Mesendoderm (in vitro differentiated cells): ENCODE results near the gene HSPA6.
"Not testable (repeated sequence)": the region's sequence is repeated elsewhere in the genome, so short reads cannot be mapped to it uniquely, and the experiment has no call there.

ENCODE experiments used
- DNase-seq: peaks from one replicate; pipeline ENCODE4 v3.0.0; 2013
- H2AK5ac ChIP-seq: 2 replicates; pipeline ENCODE4 v1.6.1; 2013; ENCODE audit warnings: low read length, inconsistent platforms
- H2BK120ac ChIP-seq: 2 replicates; pipeline ENCODE4 v1.6.1; 2013; ENCODE audit warnings: low read depth, mild to moderate bottlenecking, low read length, moderate library complexity, mixed read lengths
- H2BK15ac ChIP-seq: replicated peaks from 2 replicates; pipeline ENCODE4 v1.6.1; 2013; ENCODE audit warnings: low read depth, mild to moderate bottlenecking, moderate library complexity
- H2BK5ac ChIP-seq: 2 replicates; pipeline ENCODE4 v1.6.1; 2013; ENCODE audit warnings: low read length, inconsistent platforms
- H3K18ac ChIP-seq: 2 replicates; pipeline ENCODE4 v1.6.1; 2013; ENCODE audit warnings: mild to moderate bottlenecking, low read length, mixed read lengths
- H3K23ac ChIP-seq: one replicate; pipeline ENCODE4 v1.6.1; 2013; ENCODE audit warnings: low read length
- H3K27ac ChIP-seq: 2 replicates; pipeline ENCODE4 v1.5.1; 2013; ENCODE audit warnings: low read depth, mild to moderate bottlenecking, inconsistent platforms, low read length, moderate library complexity
- H3K27me3 ChIP-seq: 2 replicates; pipeline ENCODE4 v1.6.1; 2013; ENCODE audit warnings: low read length, control low read depth, mild to moderate bottlenecking, inconsistent platforms; ENCODE audit not compliant: insufficient read depth, poor library complexity
- H3K36me3 ChIP-seq: 2 replicates; pipeline ENCODE4 v1.6.1; 2013; ENCODE audit warnings: low read length, inconsistent platforms; ENCODE audit not compliant: control insufficient read depth, insufficient read depth
- H3K4ac ChIP-seq: one replicate; pipeline ENCODE4 v1.6.1; 2013; ENCODE audit warnings: low read depth, mild to moderate bottlenecking, low read length, moderate library complexity
- H3K4me1 ChIP-seq: 2 replicates; pipeline ENCODE4 v1.6.1; 2013; ENCODE audit warnings: low read depth, low read length, inconsistent platforms; ENCODE audit not compliant: control insufficient read depth
- H3K4me2 ChIP-seq: 2 replicates; pipeline ENCODE4 v1.6.1; 2013; ENCODE audit warnings: low read length
- H3K4me3 ChIP-seq: 2 replicates; pipeline ENCODE4 v1.5.1; 2013; ENCODE audit warnings: mild to moderate bottlenecking, low read length
- H3K56ac ChIP-seq: one replicate; pipeline ENCODE4 v1.6.1; 2013; ENCODE audit warnings: low read length
- H3K79me1 ChIP-seq: 2 replicates; pipeline ENCODE4 v1.6.1; 2013; ENCODE audit warnings: low read length, inconsistent platforms
- H3K79me2 ChIP-seq: 2 replicates; pipeline ENCODE4 v1.6.1; 2013; ENCODE audit warnings: mild to moderate bottlenecking, low read length; ENCODE audit not compliant: control insufficient read depth, insufficient read depth
- H3K9ac ChIP-seq: 2 replicates; pipeline ENCODE4 v1.6.1; 2013; ENCODE audit warnings: low read length, inconsistent platforms
- H4K5ac ChIP-seq: one replicate; pipeline ENCODE4 v1.6.1; 2013; ENCODE audit warnings: low read length
- H4K8ac ChIP-seq: one replicate; pipeline ENCODE4 v1.6.1; 2013; ENCODE audit warnings: low read depth, mild to moderate bottlenecking, control low read depth, low read length, moderate library complexity
- WGBS: extraction: QIAGEN DNeasy Blood & Tissue Kit; methylation state at CpG from one replicate; pipeline ENCODE4 v1.1.7; 2013; ENCODE audit warnings: low lambda C conversion rate, missing lambda C conversion rate; ENCODE audit not compliant: insufficient coverage; ENCODE audit errors: extremely low coverage; 5-methylcytosine and 5-hydroxymethylcytosine counted together

Gene HSPA6

DNA sequence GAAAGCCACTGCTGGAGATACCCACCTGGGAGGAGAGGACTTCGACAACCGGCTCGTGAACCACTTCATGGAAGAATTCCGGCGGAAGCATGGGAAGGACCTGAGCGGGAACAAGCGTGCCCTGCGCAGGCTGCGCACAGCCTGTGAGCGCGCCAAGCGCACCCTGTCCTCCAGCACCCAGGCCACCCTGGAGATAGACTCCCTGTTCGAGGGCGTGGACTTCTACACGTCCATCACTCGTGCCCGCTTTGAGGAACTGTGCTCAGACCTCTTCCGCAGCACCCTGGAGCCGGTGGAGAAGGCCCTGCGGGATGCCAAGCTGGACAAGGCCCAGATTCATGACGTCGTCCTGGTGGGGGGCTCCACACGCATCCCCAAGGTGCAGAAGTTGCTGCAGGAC, 981 bp downstream of the HSPA6 start:
- not testable (repeated sequence) for H3K79me2 ChIP-seq, H3K4ac ChIP-seq, H3K4me2 ChIP-seq, H3K27me3 ChIP-seq, H2BK15ac ChIP-seq, H3K9ac ChIP-seq, DNase-seq, H3K27ac ChIP-seq, H3K79me1 ChIP-seq, H3K18ac ChIP-seq, H3K23ac ChIP-seq, H3K36me3 ChIP-seq, H4K5ac ChIP-seq, H3K4me1 ChIP-seq, H3K4me3 ChIP-seq, H4K8ac ChIP-seq, H3K56ac ChIP-seq, H2BK5ac ChIP-seq, H2AK5ac ChIP-seq, H2BK120ac ChIP-seq
- WGBS: no CpG with 5 or more reads among the region's 23 CpGs

DNA sequence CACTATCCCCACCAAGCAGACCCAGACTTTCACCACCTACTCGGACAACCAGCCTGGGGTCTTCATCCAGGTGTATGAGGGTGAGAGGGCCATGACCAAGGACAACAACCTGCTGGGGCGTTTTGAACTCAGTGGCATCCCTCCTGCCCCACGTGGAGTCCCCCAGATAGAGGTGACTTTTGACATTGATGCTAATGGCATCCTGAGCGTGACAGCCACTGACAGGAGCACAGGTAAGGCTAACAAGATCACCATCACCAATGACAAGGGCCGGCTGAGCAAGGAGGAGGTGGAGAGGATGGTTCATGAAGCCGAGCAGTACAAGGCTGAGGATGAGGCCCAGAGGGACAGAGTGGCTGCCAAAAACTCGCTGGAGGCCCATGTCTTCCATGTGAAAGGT, 1.6 kb downstream of the HSPA6 start:
- H4K5ac ChIP-seq, H2BK5ac ChIP-seq, H3K4me1 ChIP-seq, H3K9ac ChIP-seq, H3K18ac ChIP-seq, H3K36me3 ChIP-seq, H3K27me3 ChIP-seq, H3K4ac ChIP-seq, H3K79me1 ChIP-seq, H3K27ac ChIP-seq, H3K23ac ChIP-seq, H3K79me2 ChIP-seq, H2BK120ac ChIP-seq, DNase-seq, H4K8ac ChIP-seq, H3K56ac ChIP-seq, H2AK5ac ChIP-seq, H3K4me3 ChIP-seq, H3K4me2 ChIP-seq, H2BK15ac ChIP-seq: not testable (repeated sequence)
- no CpG with 5 or more reads among the region's 7 CpGs for WGBS

DNA sequence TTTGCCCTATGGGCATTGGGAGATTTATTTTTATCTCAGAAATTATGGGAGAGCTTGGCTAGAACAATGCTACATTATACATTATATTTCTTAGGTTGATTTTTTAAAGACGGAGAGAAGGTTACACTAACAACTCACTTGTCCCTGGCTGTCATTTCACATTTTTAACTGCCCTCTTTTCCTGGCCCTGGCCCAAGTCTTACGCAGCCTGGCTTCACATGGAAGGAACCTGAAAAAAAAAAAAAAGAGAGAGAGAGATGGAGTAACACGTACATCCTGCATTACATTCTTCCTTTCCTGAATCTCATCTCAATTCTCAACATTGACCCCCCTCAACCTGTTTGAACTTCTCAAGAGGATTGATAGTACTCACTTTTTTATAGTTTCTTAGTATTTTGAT, 4.2 kb downstream of the HSPA6 start:
- H2AK5ac ChIP-seq, H3K4me2 ChIP-seq, H3K4me3 ChIP-seq, H3K23ac ChIP-seq, H3K18ac ChIP-seq, H4K5ac ChIP-seq, H2BK5ac ChIP-seq, H3K4me1 ChIP-seq, H3K27ac ChIP-seq, H3K56ac ChIP-seq, H3K4ac ChIP-seq, H2BK15ac ChIP-seq, H3K9ac ChIP-seq, H3K36me3 ChIP-seq, DNase-seq, H3K79me2 ChIP-seq, H4K8ac ChIP-seq, H3K79me1 ChIP-seq, H2BK120ac ChIP-seq, H3K27me3 ChIP-seq: not testable (repeated sequence)
- WGBS: no CpG with 5 or more reads among the region's 3 CpGs

DNA sequence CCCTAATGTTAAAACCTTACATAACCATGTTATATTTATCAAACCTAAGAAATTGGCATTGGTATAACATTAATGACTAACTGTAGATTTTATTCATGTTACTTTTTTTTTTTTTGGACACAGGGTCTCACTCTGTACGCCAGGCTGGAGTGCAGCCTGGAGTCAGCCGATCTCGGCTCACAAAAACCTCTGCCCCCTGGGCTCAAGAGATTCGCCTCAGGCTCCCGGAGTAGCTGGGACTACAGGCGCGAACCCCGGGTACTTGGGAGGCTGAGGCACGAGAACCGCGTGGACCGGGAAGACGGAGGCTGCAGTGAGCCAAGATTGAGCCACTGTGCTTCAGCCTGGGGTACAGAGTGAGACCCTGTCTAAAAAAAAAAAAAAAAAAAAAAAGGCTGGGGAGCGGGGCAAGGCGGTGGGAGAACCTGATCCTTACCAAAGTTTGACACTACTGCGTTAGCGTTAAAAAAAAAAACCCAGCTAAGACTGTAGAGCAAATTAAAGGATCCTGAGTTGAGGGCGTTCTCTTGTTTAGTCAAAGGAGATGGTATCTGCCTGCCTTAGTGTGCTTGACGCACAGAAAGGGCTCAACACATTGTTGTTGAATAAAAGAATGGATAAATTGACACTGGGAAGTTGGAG, 5.2 kb downstream of the HSPA6 start:
- no CpG with 5 or more reads among the region's 19 CpGs for WGBS
- H3K79me1 ChIP-seq, H4K5ac ChIP-seq, H3K23ac ChIP-seq, H4K8ac ChIP-seq, H3K4me1 ChIP-seq, H3K4me3 ChIP-seq, H3K27me3 ChIP-seq, H3K27ac ChIP-seq, H3K18ac ChIP-seq, H3K4ac ChIP-seq, H2BK15ac ChIP-seq, H2AK5ac ChIP-seq, H2BK5ac ChIP-seq, H2BK120ac ChIP-seq, H3K36me3 ChIP-seq, H3K79me2 ChIP-seq, H3K56ac ChIP-seq: not testable (repeated sequence)
- H3K9ac ChIP-seq: peak overlapping the region; percentile 21
- DNase-seq: peak; percentile 35
- peak overlapping the region; percentile 36 for H3K4me2 ChIP-seq

DNA sequence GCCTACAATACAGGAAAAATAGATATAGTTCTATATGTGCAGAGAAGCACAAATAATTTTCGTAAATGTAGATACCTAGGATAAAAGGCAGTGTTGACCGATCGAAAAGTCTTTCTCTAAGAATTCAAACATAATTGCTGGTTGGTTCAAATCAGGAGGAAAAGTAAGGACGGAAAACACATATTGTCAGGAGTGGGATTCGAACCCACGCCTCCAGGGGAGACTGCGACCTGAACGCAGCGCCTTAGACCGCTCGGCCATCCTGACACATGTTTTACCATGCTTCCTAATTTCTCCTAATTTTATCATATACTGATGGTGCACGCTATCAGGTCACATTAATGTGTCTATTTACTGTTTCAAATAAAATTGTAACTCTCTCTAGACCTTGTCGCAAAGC, 5.8 kb downstream of the HSPA6 start:
- H2BK15ac ChIP-seq, H3K36me3 ChIP-seq, H3K56ac ChIP-seq, H3K79me2 ChIP-seq, H4K8ac ChIP-seq, H3K27me3 ChIP-seq, H3K23ac ChIP-seq, H2AK5ac ChIP-seq, H3K18ac ChIP-seq, H3K79me1 ChIP-seq, H3K4ac ChIP-seq, H2BK5ac ChIP-seq, H3K27ac ChIP-seq, H4K5ac ChIP-seq, H2BK120ac ChIP-seq, H3K4me1 ChIP-seq: not testable (repeated sequence)
- Histone ChIP-seq H3K4me2 (peak overlapping the region; percentile 36), H3K9ac (peak overlapping the region; percentile 21), H3K4me3 (peak overlapping the region; percentile 25)
- no CpG with 5 or more reads among the region's 13 CpGs for WGBS
- DNase-seq: peak; percentile 75
